K562 (cell line): ENCODE results near the gene MRPS35. TPM values are rescaled to one million over a fixed set of nuclear protein-coding genes. Genes with fewer than 3 reads are reported as not detected.

Experiments
- ATAC-seq: fragments of 200-7000 bp; cut with Tn5 transposase; 3 replicates; pipeline ENCODE4 v1.9.1; 2020; ENCODE audit warnings: moderate library complexity
- BruUV-seq: library from RNA; stranded (reverse); fragments of 400-500 nt; replicated peaks from 2 replicates; lab custom pipeline; 2021; lab: Mats Ljungman, UMichigan
- CTCF ChIA-PET: fragments of 300-600 bp; formaldehyde crosslinking; extraction: SDS; loops from one replicate; lab custom pipeline; 2021; ENCODE audit warnings: low intra/inter-chr PET ratio; lab: Yijun Ruan, JAX
- POLR2A ChIA-PET: fragments of 300-600, 350-650 bp; sonication (Branson Sonifier 250); formaldehyde crosslinking; extraction: SDS; loops from one replicate; lab custom pipeline; 2021; ENCODE audit warnings: antibody characterized with exemption, inconsistent platforms; lab: Yijun Ruan, JAX
- DNase-seq, 4 experiments: peaks; one replicate each; pipeline versions ENCODE4 v3.0.0 to v3.0.0-alpha.2; 2011 to 2018; ENCODE audit warnings: low spot score in 3 of 4, mixed read lengths in 3 of 4; ENCODE audit errors: extremely low read depth in 1 of 4
- FAIRE-seq: peaks from 2 replicates; lab custom pipeline; 2011; peaks lifted over from hg19 to GRCh38; lab: Jason Lieb, UNC
- H2AFZ ChIP-seq: 2 replicates; pipeline ENCODE4 v1.6.0; 2011; ENCODE audit warnings: low read depth, low read length, control low read depth, inconsistent platforms
- H3K27ac ChIP-seq: fragments of 200-600 bp; 3 replicates; pipeline ENCODE4 v1.8.0; 2011; ENCODE audit warnings: low read depth, mild to moderate bottlenecking, control low read depth, inconsistent platforms, low read length, moderate library complexity, mixed read lengths; ENCODE audit errors: extremely low read depth
- H3K27me3 ChIP-seq, 2 experiments: fragments of 300-600 bp in 1 of 2; 2 replicates in 1 of 2; 3 replicates in 1 of 2; pipeline versions ENCODE4 v1.6.0 to v1.8.0; 2011; ENCODE audit warnings: inconsistent platforms in 2 of 2, low read length in 2 of 2, mild to moderate bottlenecking in 1 of 2, mixed read lengths in 1 of 2, moderate library complexity in 1 of 2; ENCODE audit not compliant: control insufficient read depth in 2 of 2, insufficient read depth in 2 of 2
- H3K36me3 ChIP-seq: fragments of 300-600 bp; 3 replicates; pipeline ENCODE4 v1.8.0; 2011; ENCODE audit warnings: mild to moderate bottlenecking, low read length, inconsistent platforms; ENCODE audit not compliant: control insufficient read depth, insufficient read depth
- H3K4me1 ChIP-seq, 2 experiments: fragments of 200-600 bp in 1 of 2; replicated peaks in 1 of 2; 2 replicates in 1 of 2; 3 replicates in 1 of 2; pipeline versions ENCODE4 v1.5.1 to v1.8.0; 2011; ENCODE audit warnings: inconsistent platforms in 2 of 2, low read length in 2 of 2, mild to moderate bottlenecking in 1 of 2, mixed read lengths in 1 of 2, moderate library complexity in 1 of 2; ENCODE audit not compliant: control insufficient read depth in 2 of 2, insufficient read depth in 2 of 2
- H3K4me2 ChIP-seq: 2 replicates; pipeline ENCODE4 v1.6.1; 2011; ENCODE audit warnings: low read length, control low read depth, inconsistent platforms, mixed read lengths; ENCODE audit not compliant: insufficient read depth
- H3K4me3 ChIP-seq: fragments of 200-600 bp; sonication (generic), shearing (Covaris generic); 2 replicates; pipeline ENCODE4 v1.5.1; 2016; ENCODE audit warnings: control low read depth, inconsistent platforms
- H3K79me2 ChIP-seq: fragments of 200-600 bp; 3 replicates; pipeline ENCODE4 v1.8.0; 2011; ENCODE audit warnings: low read length, inconsistent platforms; ENCODE audit not compliant: control insufficient read depth, insufficient read depth
- H3K9ac ChIP-seq, 2 experiments: 2 replicates each; pipeline versions ENCODE4 v1.6.0 to v1.6.1; 2011; ENCODE audit warnings: low read depth in 2 of 2, low read length in 2 of 2, control low read depth in 1 of 2, inconsistent platforms in 1 of 2, mild to moderate bottlenecking in 1 of 2, mixed read lengths in 1 of 2; ENCODE audit not compliant: insufficient read depth in 1 of 2
- H3K9me1 ChIP-seq: one replicate; pipeline ENCODE4 v1.6.0; 2011; ENCODE audit warnings: inconsistent platforms, mild to moderate bottlenecking, low read length, moderate library complexity; ENCODE audit not compliant: control insufficient read depth, insufficient read depth
- H3K9me3 ChIP-seq: replicated peaks from 2 replicates; pipeline ENCODE4 v1.5.1; 2011; ENCODE audit warnings: low read depth, low read length, inconsistent platforms; ENCODE audit not compliant: control insufficient read depth, insufficient read depth
- H4K20me1 ChIP-seq: replicated peaks from 2 replicates; pipeline ENCODE4 v1.6.1; 2011; ENCODE audit warnings: low read length, inconsistent platforms, mixed read lengths; ENCODE audit not compliant: control insufficient read depth, insufficient read depth
- ARID1B ChIP-seq: fragments of 450-650 bp; IDR thresholded peaks from 2 replicates; pipeline ENCODE4 v1.6.1; 2016; ENCODE audit warnings: antibody characterized with exemption, mild to moderate bottlenecking, inconsistent platforms
- BCL6 ChIP-seq: fragments of 250-450 bp; sonication (Bioruptor Pico); IDR thresholded peaks from 2 replicates; pipeline ENCODE4 v1.4.0; 2020
- COPS2 ChIP-seq: fragments of 450-650 bp; conservative IDR thresholded peaks from 2 replicates; pipeline ENCODE4 v1.6.1; 2016; ENCODE audit warnings: mild to moderate bottlenecking, moderate library complexity
- IRF1 ChIP-seq: sonication (generic); formaldehyde crosslinking; IDR thresholded peaks from 2 replicates; pipeline ENCODE4 v1.8.0; 2022; ENCODE audit warnings: missing genetic modification reagents, mild to moderate bottlenecking, borderline replicate concordance
- MBD1 ChIP-seq: fragments of 250-450 bp; sonication (Bioruptor Pico); IDR thresholded peaks from 2 replicates; pipeline ENCODE4 v1.8.0; 2022; ENCODE audit warnings: inconsistent platforms
- MTF1 ChIP-seq: fragments of 250-450 bp; sonication (Bioruptor Pico); IDR thresholded peaks from 2 replicates; pipeline ENCODE4 v1.9.0; 2021; ENCODE audit warnings: moderate library complexity, mild to moderate bottlenecking, inconsistent platforms, borderline replicate concordance
- NONO ChIP-seq, 2 experiments: fragments of 200-400 bp in 1 of 2; fragments of 450-650 bp in 1 of 2; formaldehyde crosslinking in 1 of 2; IDR thresholded peaks; 2 replicates each; pipeline ENCODE4 v1.6.1; 2017; ENCODE audit warnings: low read depth in 2 of 2, mild to moderate bottlenecking in 2 of 2, moderate library complexity in 2 of 2, low read length in 1 of 2
- RAD51 ChIP-seq: fragments of 450-650 bp; IDR thresholded peaks from 2 replicates; pipeline ENCODE4 v1.7.1; 2016; ENCODE audit warnings: low read depth, mild to moderate bottlenecking, borderline replicate concordance
- TCF15 ChIP-seq: fragments of 250-450 bp; sonication (Bioruptor Pico); IDR thresholded peaks from 2 replicates; pipeline ENCODE4 v1.8.0; 2022; ENCODE audit warnings: moderate library complexity, mild to moderate bottlenecking, inconsistent platforms
- TCF7 ChIP-seq: sonication (generic); IDR thresholded peaks from 2 replicates; pipeline ENCODE4 v1.6.1; 2016; ENCODE audit warnings: antibody characterized with exemption, borderline replicate concordance
- TFE3 ChIP-seq: fragments of 450-650 bp; formaldehyde crosslinking; IDR thresholded peaks from 2 replicates; pipeline ENCODE4 v1.4.0; 2020; ENCODE audit warnings: mild to moderate bottlenecking, mixed read lengths
- ZBTB26 ChIP-seq: fragments of 450-650 bp; formaldehyde crosslinking; IDR thresholded peaks from 2 replicates; pipeline ENCODE4 v1.4.0; 2022; ENCODE audit warnings: missing genetic modification characterization
- ZNF239 ChIP-seq: fragments of 250-450 bp; sonication (Bioruptor Pico); IDR thresholded peaks from 2 replicates; pipeline ENCODE4 v1.4.0; 2020; ENCODE audit warnings: mild to moderate bottlenecking
- ZNF316 ChIP-seq: fragments of 450-650 bp; IDR thresholded peaks from 2 replicates; pipeline ENCODE4 v1.6.1; 2016
- WGBS: fragments of 100-300 bp; shearing (Covaris generic); methylation state at CpG from one replicate; pipeline ENCODE4 v1.1.6; 2016; ENCODE audit warnings: low coverage, mixed read lengths; ENCODE audit not compliant: insufficient coverage; ENCODE audit errors: missing lambda C conversion rate; 5-methylcytosine and 5-hydroxymethylcytosine counted together
- in situ Hi-C: fragments of 300-500 bp; cut with MboI; formaldehyde crosslinking; loops from 4 replicates; pipeline ENCODE4 v1.15.0; 2018; ENCODE audit warnings: inconsistent platforms, mixed read lengths
- intact Hi-C: fragments of 100-400 bp; cut with micrococcal nuclease; formaldehyde crosslinking; loops from 2 replicates; pipeline ENCODE4 v1.14.2; 2022
- polyA plus RNA-seq, 8 experiments: library from polyadenylated mRNA; depleted of rRNA in 4 of 8; stranded (reverse) in 5 of 8; unstranded in 3 of 8; fragments of >200 nt; fragmentation: Nextera tagmentation in 2 of 8; fragmentation: Illumina TruSeq in 1 of 8; extraction: Ambion mirVana in 2 of 8; extraction: Trizol in 1 of 8; gene quantifications; 2 replicates each; pipeline versions ENCODE4 v1.2.1 to v1.2.3, GENCODE V29; 2011 to 2014; ENCODE audit warnings: inconsistent platforms in 1 of 8, missing spikeins in 1 of 8
- total RNA-seq, 7 experiments: library from RNA; depleted of rRNA in 6 of 7; stranded (reverse); fragments of >200 nt in 6 of 7; fragmentation: Illumina TruSeq in 2 of 7; extraction: Trizol in 2 of 7; gene quantifications; 2 replicates each; pipeline versions ENCODE4 v1.2.1 to v1.2.3, GENCODE V29; 2011 to 2021; ENCODE audit warnings: low replicate concordance in 1 of 7

MRPS35 gene
- total and polyA plus RNA-seq, 9 of the 15 experiments (the other 6 are each of a cell fraction or from before 2014, with no cell fraction given) = 79.0 to 183 (median 114) TPM

- no peak overlapping the region for H3K27ac ChIP-seq
- ChIA-PET CTCF (interaction anchor here (0.5 kb wide), 1 partner anchor 76 kb away, joined by 4 read pairs; no protein-coding TSS in a partner anchor), POLR2A (no interaction called here)
- no peak for DNase-seq
- no peaks in the 10 kb centered on the region for H4K20me1 ChIP-seq
- no peak overlapping the region for H3K4me3 ChIP-seq
- no peak overlapping the region for H2AFZ ChIP-seq
- peaks cover 41% of the 10 kb centered on the region for H3K36me3 ChIP-seq
- H3K9ac ChIP-seq = no peak overlapping the region
- intact Hi-C loops = no loop called here
- peak; percentile 21; the same call in 1 of the 3 replicates for ATAC-seq
- peaks cover under 1 to 1% of the 10 kb centered on the region in 2 experiments; a peak in 1 of 5 replicates for H3K4me1 ChIP-seq
- no peaks in the 10 kb centered on the region for H3K9me3 ChIP-seq
- no peaks in the 10 kb centered on the region for H3K27me3 ChIP-seq
- peaks cover 5% of the 10 kb centered on the region; the same call in 2 of the 3 replicates for H3K79me2 ChIP-seq
- H3K4me2 ChIP-seq = no peak overlapping the region
- no TSS peak for BruUV-seq
- no peak for FAIRE-seq
- in situ Hi-C loops = no loop called here
- WGBS = 87% methylated on average over 7 of the region's 7 CpGs
- H3K9me1 ChIP-seq = no peaks in the 10 kb centered on the region
- TF ChIP-seq TCF7 = no peak
- TF ChIP-seq ZNF316 = peak; percentile 36; the same call in 1 of the 2 replicates
- TF ChIP-seq MBD1 (CRISPR knock-in tag) = no peak
- no peak for TF ChIP-seq NONO (IDR thresholded peaks at IDR 0.05; ENCODE audit: low read depth in 2 of 2, low read length in 1 of 2)
- no peak for TF ChIP-seq ARID1B
- TF ChIP-seq COPS2 = no peak
- TF ChIP-seq MTF1 (CRISPR knock-in tag) = no peak
- no peak for TF ChIP-seq ZNF239 (CRISPR knock-in tag)
- no peak for TF ChIP-seq BCL6 (CRISPR knock-in tag)
- no peak for TF ChIP-seq TCF15 (CRISPR knock-in tag)
- peak; percentile 28; the same call in 1 of the 2 replicates for TF ChIP-seq RAD51
- TF ChIP-seq ZBTB26 (CRISPR knock-in tag) = no peak
- TF ChIP-seq TFE3 (CRISPR knock-in tag) = 0 out of 2 replicates have a peak, but pooled peaks have one; percentile 4
- no peak for TF ChIP-seq IRF1 (CRISPR knock-in tag)
These were observed 46.1 kb downstream of the MRPS35 start for GRCh38 chr12:27756670-27757195.
